MCF 10A (cell line): ENCODE results near the gene HS6ST3. TPM values are rescaled to one million over a fixed set of nuclear protein-coding genes. Genes with fewer than 3 reads are reported as not detected.
"Not testable (repeated sequence)": the region's sequence is repeated elsewhere in the genome, so short reads cannot be mapped to it uniquely, and the experiment has no call there.

ENCODE experiments used
- BruUV-seq: library from RNA; stranded (reverse); fragments of 400-500 nt; replicated peaks from 2 replicates; lab custom pipeline; 2021; lab: Mats Ljungman, UMichigan
- CTCF ChIA-PET: fragments of 300-600 bp; sonication (Branson Sonifier 250); formaldehyde crosslinking; extraction: SDS; loops from one replicate; lab custom pipeline; 2021; ENCODE audit warnings: antibody characterized with exemption, inconsistent platforms; lab: Yijun Ruan, JAX
- POLR2A ChIA-PET: fragments of 300-600, 350-650 bp; sonication (Branson Sonifier 250); formaldehyde crosslinking; extraction: SDS; loops from one replicate; lab custom pipeline; 2020; ENCODE audit warnings: antibody characterized with exemption, inconsistent platforms; lab: Yijun Ruan, JAX
- DNase-seq: peaks from one replicate; pipeline ENCODE4 v3.0.0-alpha.2; 2018; ENCODE audit not compliant: unreplicated experiment
- H3K27ac Mint-ChIP-seq: one replicate; pipeline ENCODE4 v1.8.0; 2022; ENCODE audit warnings: mild to moderate bottlenecking, low read depth, mixed read lengths; ENCODE audit not compliant: unreplicated experiment
- H3K27me3 Mint-ChIP-seq: one replicate; pipeline ENCODE4 v1.8.0; 2022; ENCODE audit warnings: mixed read lengths; ENCODE audit not compliant: insufficient read depth, unreplicated experiment
- H3K36me3 Mint-ChIP-seq: one replicate; pipeline ENCODE4 v1.8.0; 2022; ENCODE audit warnings: mild to moderate bottlenecking, moderate library complexity, mixed read lengths; ENCODE audit not compliant: insufficient read depth, unreplicated experiment
- H3K4me1 Mint-ChIP-seq: one replicate; pipeline ENCODE4 v1.8.0; 2022; ENCODE audit warnings: mixed read lengths; ENCODE audit not compliant: insufficient read depth, unreplicated experiment
- H3K4me3 Mint-ChIP-seq: one replicate; pipeline ENCODE4 v1.8.0; 2022; ENCODE audit warnings: mild to moderate bottlenecking, moderate library complexity, mixed read lengths; ENCODE audit not compliant: unreplicated experiment
- H3K9me3 Mint-ChIP-seq: one replicate; pipeline ENCODE4 v1.8.0; 2022; ENCODE audit warnings: mixed read lengths; ENCODE audit not compliant: unreplicated experiment
- CTCF ChIP-seq: fragments of 200-600 bp; IDR thresholded peaks from one replicate; pipeline ENCODE4 v1.8.0; 2022; ENCODE audit warnings: antibody characterized with exemption, mild to moderate bottlenecking; ENCODE audit not compliant: unreplicated experiment
- intact Hi-C: fragments of 100-400 bp; cut with micrococcal nuclease; formaldehyde crosslinking; loops from 2 replicates; pipeline ENCODE4 v1.14.1; 2022
- total RNA-seq: library from RNA; stranded (reverse); gene quantifications from 2 replicates; pipeline ENCODE4 v1.2.3, GENCODE V29; 2022

The HS6ST3 gene
- total RNA-seq, 1 experiment from 2014 or later = 0.09 TPM

- intact Hi-C loops = no loop called here
- BruUV-seq = no TSS peak
- ChIA-PET POLR2A (interaction anchor here (0.6 kb wide), 1 partner anchor 1289 kb away, joined by 3 read pairs; no protein-coding TSS in a partner anchor), CTCF (interaction anchor here (0.6 to 0.7 kb wide), 2 partner anchors 23 to 266 kb away, joined by 3 read pairs; no protein-coding TSS in a partner anchor)
- no peak for DNase-seq
- no peaks in the 10 kb centered on the region for H3K36me3 Mint-ChIP-seq
- H3K27me3 Mint-ChIP-seq = no peaks in the 10 kb centered on the region
- H3K4me1 Mint-ChIP-seq = peaks cover 8% of the 10 kb centered on the region
- no peak overlapping the region for H3K4me3 Mint-ChIP-seq
- peak overlapping the region; percentile 78 for H3K27ac Mint-ChIP-seq
- TF ChIP-seq CTCF = no peak
- peaks cover 7% of the 10 kb centered on the region for H3K9me3 Mint-ChIP-seq
Measured at GRCh38 chr13:96771486-96772367, 681.8 kb downstream of the HS6ST3 start.

- Mint-ChIP-seq H3K9me3 (peaks cover 7% of the 10 kb centered on the region), H3K4me3 (no peak overlapping the region), H3K27me3 (no peaks in the 10 kb centered on the region), H3K27ac (peak overlapping the region; percentile 78), H3K4me1 (peaks cover 8% of the 10 kb centered on the region), H3K36me3 (no peaks in the 10 kb centered on the region)
- no peak for DNase-seq
- no TSS peak for BruUV-seq
- POLR2A ChIA-PET = no interaction called here
- no peak for TF ChIP-seq CTCF
- CTCF ChIA-PET = interaction anchor here (0.6 to 1.6 kb wide), 2 partner anchors 45 to 265 kb away, joined by 3 to 5 read pairs; no protein-coding TSS in a partner anchor
- intact Hi-C loops = no loop called here
Measured at GRCh38 chr13:96772426-96772825, 682.5 kb downstream of the HS6ST3 start.

DNA sequence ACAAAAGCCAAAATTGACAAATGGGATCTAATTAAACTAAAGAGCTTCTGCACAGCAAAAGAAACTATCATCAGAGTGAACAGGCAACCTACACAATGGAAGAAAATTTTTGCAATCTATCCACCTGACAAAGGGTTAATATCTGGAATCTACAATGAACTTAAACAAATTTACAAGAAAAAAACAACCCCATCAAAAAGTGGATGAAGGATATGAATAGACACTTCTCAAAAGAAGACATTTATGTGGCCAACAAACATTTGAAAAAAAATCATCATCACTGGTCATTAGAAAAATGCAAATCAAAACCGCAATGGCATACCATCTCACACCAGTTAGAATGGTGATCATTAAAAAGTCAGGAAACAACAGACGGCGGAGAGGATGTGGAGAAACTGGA, 688.4 kb downstream of the HS6ST3 start:
- DNase-seq, CTCF ChIA-PET, BruUV-seq, H3K27ac Mint-ChIP-seq, intact Hi-C loops, H3K4me3 Mint-ChIP-seq, H3K27me3 Mint-ChIP-seq, H3K36me3 Mint-ChIP-seq, POLR2A ChIA-PET: not testable (repeated sequence)
- peaks cover 21% of the 10 kb centered on the region for H3K9me3 Mint-ChIP-seq
- peaks cover 16% of the 10 kb centered on the region for H3K4me1 Mint-ChIP-seq

DNA sequence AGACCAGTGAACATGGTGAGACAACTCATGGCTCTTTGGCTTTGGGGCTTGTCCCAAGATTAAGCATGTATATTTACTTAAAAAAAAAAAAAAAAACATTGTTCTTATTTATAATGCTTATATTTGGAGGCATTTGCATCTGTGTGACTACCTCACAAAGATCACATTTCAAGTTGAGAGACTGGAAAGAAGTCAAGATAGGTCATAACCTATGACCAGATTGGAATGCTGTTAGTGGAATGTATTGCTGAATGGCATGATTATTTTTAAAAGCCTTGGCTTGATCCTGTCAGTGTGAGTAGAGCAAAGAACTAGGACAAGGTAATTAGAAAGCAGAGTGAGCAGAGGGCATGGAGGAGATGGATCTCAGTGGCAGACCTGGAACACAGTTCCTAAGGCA, 689.8 kb downstream of the HS6ST3 start:
- TF ChIP-seq CTCF = no peak

More for the DNA sequence above, 689.8 kb downstream of the HS6ST3 start:
- no TSS peak for BruUV-seq
- Mint-ChIP-seq H3K36me3 (no peaks in the 10 kb centered on the region), H3K27me3 (no peaks in the 10 kb centered on the region), H3K27ac (no peak overlapping the region), H3K4me1 (peaks cover 16% of the 10 kb centered on the region), H3K9me3 (peaks cover 14% of the 10 kb centered on the region), H3K4me3 (no peak overlapping the region)
- intact Hi-C loops = no loop called here
- peak; percentile 31 for DNase-seq
- CTCF ChIA-PET = interaction anchor here (0.6 to 2.0 kb wide), 2 partner anchors 33 to 38 kb away, joined by 3 to 8 read pairs; no protein-coding TSS in a partner anchor
- POLR2A ChIA-PET = no interaction called here
